ENCODE data around the gene NIN.
"Not testable (repeated sequence)": the region's sequence is repeated elsewhere in the genome, so short reads cannot be mapped to it uniquely, and the experiment has no call there.

The NIN gene

DNA sequence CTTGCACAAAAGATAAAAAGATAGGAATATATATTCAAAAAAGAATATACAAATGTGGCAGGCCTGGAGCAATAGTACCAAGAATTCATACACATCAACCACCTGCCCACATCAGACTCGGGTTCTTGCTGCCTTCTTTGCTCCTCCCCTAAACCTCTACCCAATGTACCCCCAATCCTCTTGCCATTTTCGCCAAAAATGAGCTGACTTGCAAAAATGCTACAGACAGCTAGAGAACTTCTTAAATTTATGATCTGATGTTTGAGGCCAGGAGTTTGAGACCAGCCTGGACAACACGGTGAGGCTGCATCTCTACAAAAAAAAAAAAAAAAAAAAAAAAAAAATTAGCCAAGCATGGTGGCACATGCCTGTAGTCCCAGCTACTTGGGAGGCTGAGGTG is 119.9 kb downstream of the NIN start:
- DNase-seq (ENCODE audit: low read depth), result no peak

DNA sequence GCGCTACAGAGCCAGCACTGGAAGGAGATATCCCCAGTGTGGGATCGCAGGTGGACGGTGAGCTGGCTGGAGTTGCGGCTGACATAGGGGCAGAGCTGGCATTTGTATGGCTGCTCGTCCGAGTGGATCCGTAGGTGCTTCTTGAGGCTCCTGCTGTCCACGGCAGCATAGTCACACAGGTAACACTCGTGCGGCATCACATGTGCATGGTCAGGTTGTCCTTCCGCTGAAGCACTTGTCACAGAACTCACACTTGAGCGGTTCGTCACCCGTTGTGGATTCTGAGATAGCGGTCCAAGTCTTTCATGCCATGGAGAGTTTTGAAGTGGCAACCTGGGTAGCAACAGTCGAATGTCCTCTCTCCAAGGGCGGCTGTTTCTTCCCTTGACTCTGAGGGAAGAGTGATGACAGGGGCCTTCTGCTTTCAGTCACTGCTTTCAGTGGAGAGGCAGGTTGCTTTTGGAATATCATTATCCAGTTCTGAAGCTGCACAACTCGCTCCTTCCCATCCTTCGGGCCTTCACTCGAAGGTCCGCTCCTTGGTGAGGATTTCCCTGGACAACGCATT is 125.9 kb downstream of the NIN start:
- DNase-seq (ENCODE audit: low read depth), result no peak

DNA sequence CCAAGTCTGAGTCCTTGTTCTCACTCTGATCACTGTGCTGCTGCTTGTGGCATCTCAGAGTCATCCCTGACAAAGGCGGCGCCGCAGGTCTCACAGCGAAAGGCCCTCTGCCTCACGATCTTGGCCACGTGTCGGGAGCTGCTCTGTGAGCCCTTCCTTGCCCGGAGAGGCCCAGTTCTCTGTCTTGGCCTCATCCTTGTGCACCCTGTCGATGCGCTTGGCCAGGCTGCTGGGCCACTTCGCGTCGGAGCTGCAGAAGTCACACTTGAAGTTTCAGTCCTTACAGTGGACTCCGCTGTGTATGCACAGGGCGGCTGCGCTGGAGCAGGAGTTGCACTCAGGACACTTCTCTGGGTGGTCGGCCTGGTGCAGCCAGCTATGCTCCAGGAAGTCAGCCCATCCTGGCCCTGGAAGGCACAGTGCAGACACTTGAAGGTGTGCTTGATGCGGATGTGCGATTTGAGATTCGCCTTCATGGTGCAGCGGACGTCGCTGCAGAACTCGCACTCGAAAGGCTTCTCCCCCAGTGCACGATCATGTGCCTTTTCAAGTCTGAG is 126.4 kb downstream of the NIN start:
- no peak for DNase-seq (ENCODE audit: low read depth)

DNA sequence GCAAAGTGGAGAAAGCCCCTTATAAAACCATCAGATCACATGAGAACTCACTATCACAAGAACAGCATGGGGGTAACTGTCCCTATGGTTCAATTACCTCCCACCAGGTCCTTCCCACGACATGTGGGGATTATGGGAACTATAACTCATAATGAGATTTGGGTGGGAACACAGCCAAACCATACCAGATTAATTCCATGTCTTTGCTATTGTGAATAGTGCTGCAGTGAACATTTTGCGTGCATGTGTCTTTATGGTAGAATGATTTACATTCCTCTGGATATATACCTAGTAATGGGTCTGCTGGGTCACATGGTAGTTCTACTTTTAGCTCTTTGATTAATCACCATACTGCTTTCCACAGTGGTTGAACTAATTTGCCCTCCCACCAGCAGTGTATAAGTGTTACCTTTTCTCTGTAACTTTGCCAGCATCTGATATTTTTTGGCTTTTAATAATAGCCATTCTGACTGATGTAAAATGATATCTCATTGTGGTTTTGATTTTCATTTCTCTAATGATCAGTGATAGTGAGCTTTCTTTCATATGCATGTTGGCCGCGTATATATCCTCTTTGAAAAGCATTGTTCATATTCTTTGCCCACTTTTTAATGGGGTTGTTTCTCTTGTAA is 133.2 kb downstream of the NIN start:
- DNase-seq (ENCODE audit: low read depth), result no peak

- DNase-seq (ENCODE audit: low read depth), result not testable (repeated sequence)
Observed at GRCh38 chr14:50694260-50694659, 136.7 kb downstream of the NIN start.

- no peak for DNase-seq (ENCODE audit: low read depth)
Observed at GRCh38 chr14:50688875-50689274, 142.1 kb downstream of the NIN start.

DNA sequence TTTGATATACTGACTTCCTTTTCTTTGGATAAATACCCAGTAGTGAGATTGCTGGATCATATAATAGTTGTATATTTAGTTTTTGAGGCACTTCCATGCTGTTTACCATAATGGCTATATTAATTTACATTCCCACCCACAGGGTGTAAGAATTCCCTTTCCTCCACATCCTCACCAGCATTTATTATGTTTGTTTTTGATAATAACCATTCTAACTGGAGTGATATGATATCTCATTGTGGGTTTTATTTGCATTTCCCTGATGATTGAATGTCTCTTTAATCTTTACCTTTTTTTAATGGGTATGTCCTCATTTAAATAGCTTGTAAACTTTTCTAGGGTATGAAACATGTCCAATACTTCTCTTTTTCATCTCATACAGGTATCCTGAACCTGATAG is 151.3 kb downstream of the NIN start:
- no peak for DNase-seq (ENCODE audit: low read depth)

- DNase-seq (ENCODE audit: low read depth), result no peak
Observed at GRCh38 chr14:50678163-50678562, 152.8 kb downstream of the NIN start.

GRCh38 chr14:50677527-50678063 is 153.4 kb downstream of the NIN start:
- no peak for DNase-seq (ENCODE audit: low read depth)

DNA sequence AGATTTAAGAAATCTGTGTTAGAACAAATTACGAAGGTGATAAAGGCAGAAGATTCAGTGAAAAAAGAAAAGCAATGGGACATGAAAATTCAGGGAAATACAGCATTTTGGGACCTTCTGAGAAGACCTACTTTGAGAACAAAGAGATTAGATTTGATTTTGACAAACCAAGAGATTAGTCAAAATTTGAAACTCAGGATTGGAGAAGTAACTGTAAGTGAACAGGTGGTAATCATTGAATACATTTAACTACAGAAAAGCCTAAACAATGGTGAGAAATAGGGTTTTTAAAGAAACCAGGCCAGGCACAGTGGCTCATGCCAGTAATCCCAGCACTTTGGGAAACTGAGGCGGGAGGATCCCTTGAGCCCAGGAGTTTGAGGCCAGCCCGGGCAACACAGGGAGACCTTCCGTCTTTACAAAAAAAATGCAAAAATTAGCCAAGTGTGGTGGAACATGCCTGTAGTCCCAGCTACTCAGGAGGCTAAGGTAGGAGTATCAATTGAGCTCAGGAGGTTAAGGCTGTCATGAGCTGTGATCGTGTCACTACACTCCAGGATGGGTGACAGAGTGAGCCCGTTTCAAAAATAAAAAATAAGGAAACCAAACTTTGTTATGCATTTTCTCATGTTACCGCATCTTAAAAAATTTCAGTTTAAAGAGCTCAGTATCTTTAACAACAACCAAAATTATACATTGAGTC is 154.0 kb downstream of the NIN start:
- no peak for DNase-seq (ENCODE audit: low read depth)

GRCh38 chr14:50675597-50675996 is 155.4 kb downstream of the NIN start:
- DNase-seq (ENCODE audit: low read depth), result no peak

- DNase-seq (ENCODE audit: low read depth), result no peak
Observed at GRCh38 chr14:50670866-50671256, 160.1 kb downstream of the NIN start.

DNA sequence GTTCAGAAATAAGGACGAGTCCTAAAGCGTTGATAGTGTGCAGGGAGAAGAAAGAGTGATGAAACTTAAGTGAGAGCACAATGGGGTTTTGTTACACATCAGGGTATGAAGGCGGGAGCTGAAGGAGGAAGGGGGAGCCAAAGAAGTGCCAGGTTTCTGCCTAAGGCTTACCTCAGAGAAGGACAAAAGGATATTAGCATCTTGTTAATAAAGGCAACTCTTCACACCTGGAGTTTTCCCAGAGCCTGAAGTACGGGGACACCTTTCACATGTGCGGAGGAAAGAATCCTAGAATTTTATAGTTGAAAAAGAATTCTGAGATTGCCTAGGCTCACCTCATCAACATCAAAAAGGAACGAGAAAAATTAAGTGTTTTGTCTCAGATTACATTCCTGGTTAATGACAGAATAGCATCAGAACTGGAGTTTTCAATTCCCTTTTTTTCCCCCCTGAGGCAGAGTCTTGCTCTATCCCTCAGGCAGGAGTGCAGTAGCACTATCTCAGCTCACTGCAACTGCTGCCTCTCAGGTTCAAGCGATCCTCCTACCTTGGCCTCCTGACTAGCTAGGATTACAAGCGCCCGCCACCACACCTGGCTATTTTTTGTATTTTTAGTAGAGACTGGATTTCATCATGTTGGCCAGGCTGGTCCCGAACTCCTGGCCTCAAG is 160.6 kb downstream of the NIN start:
- DNase-seq (ENCODE audit: low read depth), result no peak
